HUDEP-2 (cell line): ENCODE data around the gene CRYAB.
"Not testable (repeated sequence)": the region's sequence is repeated elsewhere in the genome, so short reads cannot be mapped to it uniquely, and the experiment has no call there.

Experiments used
- DNase-seq, 76 experiments: peaks; one replicate each; lab custom pipeline; 2025; ENCODE audit not compliant: unreplicated experiment in 76 of 76; lab: John Stamatoyannopoulos, UW

The CRYAB gene

GRCh38 chr11:111934306-111934705 is 22.7 kb upstream of the CRYAB start:
- DNase-seq = no peak

GRCh38 chr11:111933872-111934271 is 22.3 kb upstream of the CRYAB start:
- no peak for DNase-seq

- not testable (repeated sequence) for DNase-seq
Observed at GRCh38 chr11:111933176-111933575, 21.6 kb upstream of the CRYAB start.

GRCh38 chr11:111932611-111932950 is 21.0 kb upstream of the CRYAB start:
- DNase-seq = no peak

- no peak for DNase-seq
Observed at GRCh38 chr11:111930472-111930871, 18.9 kb upstream of the CRYAB start.

GRCh38 chr11:111926505-111927391 is 15.2 kb upstream of the CRYAB start:
- peak; percentile 19 to 100 (median 97) for DNase-seq

- DNase-seq = no peak
Observed at GRCh38 chr11:111925953-111926352, 14.4 kb upstream of the CRYAB start.

GRCh38 chr11:111923951-111924350 is 12.4 kb upstream of the CRYAB start:
- DNase-seq = no peak

GRCh38 chr11:111923351-111923788 is 11.8 kb upstream of the CRYAB start:
- DNase-seq = no peak

- DNase-seq = no peak
Observed at GRCh38 chr11:111922803-111923202, 11.2 kb upstream of the CRYAB start.

- DNase-seq = no peak
Observed at GRCh38 chr11:111921541-111922230, 10.1 kb upstream of the CRYAB start.

- no peak for DNase-seq
Observed at GRCh38 chr11:111920908-111921307, 9.3 kb upstream of the CRYAB start.

GRCh38 chr11:111918390-111919256 is 7.1 kb upstream of the CRYAB start, which contains the start of gene C11orf52:
C11orf52 (plus strand) TSS chr11:111918913; CDS start chr11:111918973, 60 bp downstream.
- DNase-seq = no peak

GRCh38 chr11:111917788-111918187 is 6.2 kb upstream of the CRYAB start:
- DNase-seq = no peak

- DNase-seq = no peak
Observed at GRCh38 chr11:111917312-111917711, 5.7 kb upstream of the CRYAB start.

GRCh38 chr11:111916768-111917167 is 5.2 kb upstream of the CRYAB start:
- DNase-seq = no peak

GRCh38 chr11:111913997-111914396 is 2.4 kb upstream of the CRYAB start:
- no peak for DNase-seq

GRCh38 chr11:111913031-111913861 is 1.7 kb upstream of the CRYAB start:
- DNase-seq = peak in 1 of 76 experiments; percentile 3

GRCh38 chr11:111912535-111912934 is 965 bp upstream of the CRYAB start, which contains the start of gene HSPB2:
HSPB2 (plus strand) TSS chr11:111912734; CDS start chr11:111912830, 96 bp downstream.
- DNase-seq = no peak
